Eye (tissue), 1 donor: ENCODE results near the gene SART3.
A peak's percentile ranks its signal among the peaks of the same experiment; 100 is the strongest.

ENCODE experiments used
- DNase-seq: peaks from one replicate; pipeline ENCODE4 v3.0.0-alpha.2; 2015

Gene SART3

GRCh38 chr12:108484845-108485244 is 76.1 kb downstream of the SART3 start:
- DNase-seq: no peak

GRCh38 chr12:108484431-108484830 is 76.5 kb downstream of the SART3 start:
- no peak for DNase-seq

- DNase-seq: no peak
Measured at GRCh38 chr12:108483213-108484059, 77.5 kb downstream of the SART3 start.

- no peak for DNase-seq
Measured at GRCh38 chr12:108482717-108483212, 78.2 kb downstream of the SART3 start.

GRCh38 chr12:108479364-108480070 is 81.5 kb downstream of the SART3 start:
- no peak for DNase-seq

GRCh38 chr12:108478611-108479206 is 82.3 kb downstream of the SART3 start:
- no peak for DNase-seq

GRCh38 chr12:108477881-108478259 is 83.1 kb downstream of the SART3 start:
- no peak for DNase-seq

GRCh38 chr12:108477055-108477880 is 83.7 kb downstream of the SART3 start:
- no peak for DNase-seq

GRCh38 chr12:108475396-108475795 is 85.6 kb downstream of the SART3 start:
- peak; percentile 57 for DNase-seq

GRCh38 chr12:108473400-108474055 is 87.4 kb downstream of the SART3 start:
- DNase-seq: no peak
